Activated naive CD8-positive, alpha-beta T cell treated with anti-CD3 and anti-CD28 coated beads, Interleukin-2, amount 50 U/mL, for 16 hours (primary cell): Measurements from ENCODE around the gene SMO.
"Not testable (repeated sequence)": the region's sequence is repeated elsewhere in the genome, so short reads cannot be mapped to it uniquely, and the experiment has no call there.

Experiments
- DNase-seq: peaks from one replicate; pipeline ENCODE4 v3.0.0-alpha.2; 2020; ENCODE audit warnings: low read depth, low spot score

The SMO gene

GRCh38 chr7:129169686-129170440 lies 18.6 kb upstream of the SMO start:
- DNase-seq, result no peak

- DNase-seq, result no peak
Observed at GRCh38 chr7:129170441-129171021, 17.9 kb upstream of the SMO start.

- DNase-seq, result not testable (repeated sequence)
Observed at GRCh38 chr7:129173861-129174260, 14.6 kb upstream of the SMO start.

- DNase-seq, result no peak
Observed at GRCh38 chr7:129176916-129177710, 11.3 kb upstream of the SMO start.

- no peak for DNase-seq
Observed at GRCh38 chr7:129184981-129185670, 3.3 kb upstream of the SMO start.

GRCh38 chr7:129186749-129187260 lies 1.6 kb upstream of the SMO start:
- no peak for DNase-seq

- no peak for DNase-seq
Observed at GRCh38 chr7:129187681-129188371, 607 bp upstream of the SMO start.

- no peak for DNase-seq
Observed at GRCh38 chr7:129188892-129189660, 643 bp downstream of the SMO start.

- no peak for DNase-seq
Observed at GRCh38 chr7:129189661-129190310, 1.4 kb downstream of the SMO start.

GRCh38 chr7:129191272-129191671 lies 2.8 kb downstream of the SMO start:
- DNase-seq, result no peak

- DNase-seq, result no peak
Observed at GRCh38 chr7:129193892-129194291, 5.5 kb downstream of the SMO start.

- DNase-seq, result no peak
Observed at GRCh38 chr7:129197771-129198170, 9.3 kb downstream of the SMO start.

- DNase-seq, result no peak
Observed at GRCh38 chr7:129199406-129199805, 11.0 kb downstream of the SMO start.

GRCh38 chr7:129202058-129202777 lies 13.8 kb downstream of the SMO start:
- no peak for DNase-seq

GRCh38 chr7:129203050-129203741 lies 14.8 kb downstream of the SMO start:
- DNase-seq, result no peak

GRCh38 chr7:129205126-129205818 lies 16.8 kb downstream of the SMO start:
- DNase-seq, result no peak

GRCh38 chr7:129205987-129206785 lies 17.8 kb downstream of the SMO start:
- DNase-seq, result no peak
